Karpas-422 (cell line): ENCODE results near the gene TMEM179B. TPM values are rescaled to one million over a fixed set of nuclear protein-coding genes. Genes with fewer than 3 reads are reported as not detected.
"Not testable (repeated sequence)": the region's sequence is repeated elsewhere in the genome, so short reads cannot be mapped to it uniquely, and the experiment has no call there.

Experiments used
- DNase-seq: peaks from one replicate; pipeline ENCODE4 v3.0.0-alpha.2; 2015
- H2AFZ ChIP-seq: fragments of 200-600 bp; sonication (generic); 2 replicates; pipeline ENCODE4 v1.6.1; 2014; ENCODE audit warnings: antibody characterized with exemption, low read length, mixed read lengths
- H3K27ac ChIP-seq: fragments of 200-600 bp; sonication (generic); 2 replicates; pipeline ENCODE4 v1.5.1; 2014; ENCODE audit warnings: mild to moderate bottlenecking, low read length, moderate library complexity
- H3K27me3 ChIP-seq: fragments of 200-600 bp; sonication (generic); 2 replicates; pipeline ENCODE4 v1.6.1; 2014; ENCODE audit warnings: low read length, mixed read lengths
- H3K36me3 ChIP-seq: fragments of 200-600 bp; sonication (generic); 2 replicates; pipeline ENCODE4 v1.6.1; 2014; ENCODE audit warnings: low read length, mixed read lengths; ENCODE audit not compliant: insufficient read depth
- H3K4me1 ChIP-seq: fragments of 200-600 bp; sonication (generic); 2 replicates; pipeline ENCODE4 v1.6.1; 2014; ENCODE audit warnings: mild to moderate bottlenecking, low read length, mixed read lengths
- H3K4me2 ChIP-seq: fragments of 200-600 bp; sonication (generic); 2 replicates; pipeline ENCODE4 v1.6.1; 2014; ENCODE audit warnings: low read length, low read depth, mild to moderate bottlenecking; ENCODE audit not compliant: poor library complexity, severe bottlenecking
- H3K4me3 ChIP-seq: fragments of 200-600 bp; sonication (generic); 2 replicates; pipeline ENCODE4 v1.5.1; 2014; ENCODE audit warnings: mild to moderate bottlenecking, antibody characterized with exemption, low read length, mixed read lengths
- H3K79me2 ChIP-seq: fragments of 200-600 bp; sonication (generic); 2 replicates; pipeline ENCODE4 v1.6.1; 2014; ENCODE audit warnings: mild to moderate bottlenecking, low read length, mixed read lengths
- H3K9ac ChIP-seq: fragments of 200-600 bp; sonication (generic); 2 replicates; pipeline ENCODE4 v1.6.0; 2014; ENCODE audit warnings: low read length
- H3K9me2 ChIP-seq: fragments of 200-600 bp; sonication (generic), shearing (Covaris generic); replicated peaks from 2 replicates; pipeline ENCODE4 v1.6.0; 2014; ENCODE audit warnings: mild to moderate bottlenecking, low read length, moderate library complexity; ENCODE audit not compliant: insufficient read depth
- H3K9me3 ChIP-seq: fragments of 300-700, 200-600 bp; sonication (generic); 2 replicates; pipeline ENCODE4 v1.6.1; 2014; ENCODE audit warnings: low read length, mixed read lengths
- H4K20me1 ChIP-seq: fragments of 200-600 bp; sonication (generic); 2 replicates; pipeline ENCODE4 v1.6.1; 2014; ENCODE audit warnings: mild to moderate bottlenecking, antibody characterized with exemption, low read length, low read depth; ENCODE audit not compliant: insufficient read depth
- total RNA-seq: library from RNA; depleted of rRNA; stranded (reverse); fragments of >200 nt; shearing (Covaris generic); gene quantifications from 2 replicates; pipeline ENCODE4 v1.2.3, GENCODE V29; 2014; ENCODE audit warnings: low replicate concordance

TMEM179B gene
- total RNA-seq, 1 experiment from 2014 or later: 80.4 TPM

DNA sequence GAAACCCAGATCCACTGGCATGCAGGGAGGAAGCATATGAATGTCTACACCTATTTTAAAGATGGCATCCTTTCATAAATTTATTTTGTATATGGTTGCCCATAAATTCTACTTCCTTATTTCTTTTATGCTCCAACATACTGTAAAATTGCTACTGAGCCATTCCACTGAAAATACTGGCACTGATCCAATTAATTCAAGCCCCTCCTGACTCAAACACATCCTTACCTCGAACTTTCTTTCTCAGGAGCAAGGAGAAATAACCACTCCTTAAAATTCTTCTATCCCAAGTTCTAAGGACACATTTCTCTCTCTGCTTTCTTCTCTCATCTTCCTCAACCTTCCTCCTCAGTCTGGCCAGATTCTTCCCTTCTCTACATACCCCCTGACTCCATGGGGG, 23.5 kb downstream of the TMEM179B start:
- no peaks in the 10 kb centered on the region for H3K9me2 ChIP-seq
- no peaks in the 10 kb centered on the region for H3K9me3 ChIP-seq
- no peaks in the 10 kb centered on the region for H3K79me2 ChIP-seq
- no peaks in the 10 kb centered on the region for H4K20me1 ChIP-seq
- no peak overlapping the region for H3K9ac ChIP-seq
- H3K4me1 ChIP-seq: peaks cover 21% of the 10 kb centered on the region
- H2AFZ ChIP-seq: no peak overlapping the region
- no peak overlapping the region for H3K4me2 ChIP-seq
- H3K27me3 ChIP-seq: no peaks in the 10 kb centered on the region
- H3K36me3 ChIP-seq: no peaks in the 10 kb centered on the region
- no peak overlapping the region for H3K4me3 ChIP-seq
- 0 out of 2 replicates have a peak overlapping the region, but pooled peaks have one; percentile 17 for H3K27ac ChIP-seq
- DNase-seq: no peak

DNA sequence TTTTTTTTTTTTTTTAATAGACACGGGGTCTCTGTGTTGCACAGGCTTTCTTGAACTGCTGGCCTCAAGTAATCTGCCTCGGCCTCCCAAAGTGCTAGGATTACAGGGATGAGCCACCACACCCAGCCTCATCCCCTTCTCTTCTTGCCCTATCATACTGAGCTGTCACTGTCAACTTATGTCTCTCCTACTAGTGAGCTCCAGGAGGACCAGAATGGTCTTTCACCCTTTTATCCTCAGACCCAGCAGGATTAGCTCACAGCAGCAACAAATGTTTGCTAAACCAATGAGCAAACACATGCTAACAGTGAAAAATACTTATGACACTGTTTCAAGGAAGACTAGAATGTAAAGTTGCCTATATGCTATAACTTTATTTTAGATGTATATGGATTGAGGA, 24.5 kb downstream of the TMEM179B start:
- H3K4me2 ChIP-seq: no peak overlapping the region
- no peaks in the 10 kb centered on the region for H3K9me2 ChIP-seq
- H3K79me2 ChIP-seq: no peaks in the 10 kb centered on the region
- no peaks in the 10 kb centered on the region for H3K36me3 ChIP-seq
- H2AFZ ChIP-seq: no peak overlapping the region
- H4K20me1 ChIP-seq: no peaks in the 10 kb centered on the region
- DNase-seq: no peak
- no peak overlapping the region for H3K9ac ChIP-seq
- H3K9me3 ChIP-seq: no peaks in the 10 kb centered on the region
- peaks cover 13% of the 10 kb centered on the region for H3K4me1 ChIP-seq
- no peak overlapping the region for H3K4me3 ChIP-seq
- no peak overlapping the region for H3K27ac ChIP-seq
- H3K27me3 ChIP-seq: no peaks in the 10 kb centered on the region

DNA sequence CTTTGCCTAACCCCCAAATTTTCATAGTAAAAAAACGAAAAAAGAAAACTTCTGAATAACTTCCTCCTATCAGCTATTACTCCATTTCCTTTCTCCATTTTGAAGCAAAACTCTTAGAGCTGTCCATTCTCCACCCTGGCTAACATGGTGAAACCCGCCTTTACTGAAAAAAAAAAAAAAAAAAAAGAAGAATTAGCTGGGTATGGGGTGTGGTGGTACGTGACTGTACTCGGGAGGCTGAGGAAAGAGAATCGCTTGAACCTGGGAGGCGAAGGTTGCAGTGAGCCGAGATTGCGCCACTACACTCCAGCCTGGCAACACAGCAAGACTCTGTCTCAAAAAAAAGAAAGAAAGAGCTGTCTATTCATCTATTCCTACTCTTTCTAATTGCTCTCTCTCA, 29.4 kb downstream of the TMEM179B start:
- Histone ChIP-seq H3K36me3 (no peaks in the 10 kb centered on the region), H2AFZ (no peak overlapping the region), H3K4me1 (no peaks in the 10 kb centered on the region), H3K27ac (no peak overlapping the region), H3K27me3 (no peaks in the 10 kb centered on the region), H3K4me3 (no peak overlapping the region), H4K20me1 (no peaks in the 10 kb centered on the region), H3K4me2 (no peak overlapping the region), H3K9ac (no peak overlapping the region), H3K79me2 (no peaks in the 10 kb centered on the region), H3K9me2 (no peaks in the 10 kb centered on the region), H3K9me3 (no peaks in the 10 kb centered on the region)
- DNase-seq: no peak

DNA sequence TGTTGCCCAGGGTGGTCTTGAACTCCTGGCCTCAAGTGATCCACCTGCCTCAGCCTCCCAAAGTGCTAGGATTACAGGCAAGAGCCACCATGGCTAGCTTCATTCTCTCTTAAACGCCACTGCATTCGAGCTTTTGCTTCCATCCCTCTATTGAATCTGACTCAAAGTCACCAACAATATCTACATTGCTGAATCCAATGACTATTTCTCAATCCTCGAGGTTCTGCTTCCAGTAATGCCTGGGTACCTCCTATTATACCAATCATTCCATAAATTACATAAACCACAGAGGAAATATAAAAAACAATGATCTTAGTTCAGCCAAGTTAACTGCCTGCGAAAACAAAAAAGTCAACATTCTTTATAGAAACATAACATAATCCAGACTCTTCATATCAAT, 29.9 kb downstream of the TMEM179B start:
- H2AFZ ChIP-seq: no peak overlapping the region
- H3K9me2 ChIP-seq: no peaks in the 10 kb centered on the region
- no peak overlapping the region for H3K27ac ChIP-seq
- H3K9ac ChIP-seq: no peak overlapping the region
- H3K4me2 ChIP-seq: no peak overlapping the region
- no peak for DNase-seq
- H4K20me1 ChIP-seq: no peaks in the 10 kb centered on the region
- no peaks in the 10 kb centered on the region for H3K27me3 ChIP-seq
- no peaks in the 10 kb centered on the region for H3K79me2 ChIP-seq
- no peaks in the 10 kb centered on the region for H3K9me3 ChIP-seq
- H3K36me3 ChIP-seq: no peaks in the 10 kb centered on the region
- H3K4me1 ChIP-seq: no peaks in the 10 kb centered on the region
- no peak overlapping the region for H3K4me3 ChIP-seq

DNA sequence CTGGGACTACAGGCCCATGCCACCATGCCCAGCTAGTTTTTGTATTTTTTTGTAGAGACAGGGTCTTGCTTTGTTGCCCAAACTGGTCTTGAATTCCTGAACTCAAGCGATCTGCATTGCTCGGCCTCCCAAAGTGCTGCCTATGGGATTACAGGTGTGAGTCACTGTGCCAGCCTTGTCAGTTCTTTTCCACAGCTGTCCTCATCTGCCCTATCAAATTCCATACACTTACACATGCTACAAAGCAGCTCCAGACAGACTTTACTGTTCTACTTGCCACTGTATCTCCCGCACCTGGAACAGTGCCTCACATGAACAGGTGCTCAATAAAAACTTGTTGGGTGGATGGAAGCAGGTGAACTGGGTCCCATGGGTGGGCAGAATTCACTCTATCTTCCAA, 36.5 kb downstream of the TMEM179B start:
- Histone ChIP-seq H3K27me3 (no peaks in the 10 kb centered on the region), H3K4me2 (no peak overlapping the region), H3K4me1 (no peaks in the 10 kb centered on the region), H4K20me1 (no peaks in the 10 kb centered on the region), H3K36me3 (peaks cover 10% of the 10 kb centered on the region; the same call in 1 of the 2 replicates), H3K9ac (no peak overlapping the region), H3K9me3 (no peaks in the 10 kb centered on the region), H3K9me2 (no peaks in the 10 kb centered on the region), H3K79me2 (peaks cover 7% of the 10 kb centered on the region), H3K27ac (no peak overlapping the region), H2AFZ (no peak overlapping the region), H3K4me3 (no peak overlapping the region)
- DNase-seq: no peak

DNA sequence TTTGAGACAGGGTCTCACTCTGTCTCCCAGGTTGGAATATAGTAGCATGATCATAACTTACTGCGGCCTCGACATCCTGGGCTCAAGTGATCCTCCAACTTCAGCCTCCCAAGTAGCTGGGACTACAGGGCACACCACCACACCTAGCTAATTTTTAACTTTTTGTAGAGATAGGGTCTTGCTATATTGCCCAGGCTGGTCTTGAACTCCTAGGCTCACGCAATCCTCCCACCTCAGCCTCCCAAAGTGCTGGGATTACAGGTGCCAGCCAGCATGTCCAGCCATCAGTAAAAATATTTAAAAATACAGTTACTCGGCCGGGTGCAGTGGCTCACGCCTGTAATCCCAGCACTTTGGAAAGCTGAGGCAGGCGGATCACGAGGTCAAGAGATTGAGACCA, 40.9 kb downstream of the TMEM179B start:
- not testable (repeated sequence) for H3K9me2 ChIP-seq, H3K9ac ChIP-seq, H3K36me3 ChIP-seq, H3K4me3 ChIP-seq, H3K27ac ChIP-seq, H3K27me3 ChIP-seq, H2AFZ ChIP-seq, H3K4me2 ChIP-seq, H4K20me1 ChIP-seq, H3K9me3 ChIP-seq, DNase-seq
- Histone ChIP-seq H3K4me1 (peaks cover 18% of the 10 kb centered on the region), H3K79me2 (peaks cover 28% of the 10 kb centered on the region)

DNA sequence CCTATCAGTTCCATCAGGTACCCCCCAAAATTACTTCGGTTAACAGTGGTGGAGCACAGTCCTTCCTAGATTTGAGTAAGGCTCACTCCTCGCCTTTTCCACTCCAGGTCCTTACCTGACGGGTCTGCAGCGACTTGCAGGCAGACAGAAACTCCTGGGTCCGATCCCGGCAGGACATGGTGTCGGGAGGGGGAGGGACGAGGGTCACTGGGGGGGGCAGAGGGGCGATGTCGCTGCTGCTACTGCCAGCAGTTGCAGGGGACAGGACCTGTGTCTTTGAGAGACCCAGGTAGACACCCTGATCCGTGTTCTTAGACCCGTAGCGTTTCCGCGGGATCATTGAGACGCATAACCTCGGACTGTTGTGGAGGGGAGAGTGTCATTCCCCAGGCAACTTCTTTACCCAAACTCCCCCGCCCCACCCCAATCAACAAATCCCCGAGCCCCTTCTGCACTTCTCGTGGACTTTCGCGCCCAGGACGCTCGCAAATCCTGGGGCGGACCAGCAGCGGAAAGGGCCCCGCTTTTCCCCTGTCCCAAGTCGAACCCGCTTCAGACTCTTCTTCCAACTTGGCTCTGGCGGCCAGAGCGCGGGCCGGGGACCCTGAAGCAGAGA, 43.8 kb downstream of the TMEM179B start:
- Histone ChIP-seq H3K79me2 (peaks cover 31% of the 10 kb centered on the region), H3K4me3 (peak overlapping the region; percentile 95), H3K4me1 (peaks cover 25% of the 10 kb centered on the region), H2AFZ (peak overlapping the region; percentile 70; the same call in 1 of the 2 replicates), H4K20me1 (peaks cover 4% of the 10 kb centered on the region; the same call in 1 of the 2 replicates), H3K9me3 (no peaks in the 10 kb centered on the region), H3K36me3 (peaks cover 17% of the 10 kb centered on the region), H3K4me2 (peak overlapping the region; percentile 91), H3K9ac (peak overlapping the region; percentile 92), H3K27me3 (no peaks in the 10 kb centered on the region), H3K27ac (0 out of 2 replicates have a peak overlapping the region, but pooled peaks have one; percentile 44), H3K9me2 (no peaks in the 10 kb centered on the region)
- no peak for DNase-seq

GRCh38 chr11:62831520-62832335, 44.5 kb downstream of the TMEM179B start, which contains the start of gene STX5:
STX5 (minus strand) TSS chr11:62832051; CDS start chr11:62831243, 808 bp downstream.
- Histone ChIP-seq H3K36me3 (peaks cover 24% of the 10 kb centered on the region), H3K27ac (0 out of 2 replicates have a peak within 1 kb of the TSS, but pooled peaks have one; percentile 44), H3K9me3 (no peaks in the 10 kb centered on the region), H3K4me3 (peak within 1 kb of the TSS; percentile 95), H3K27me3 (no peaks in the 10 kb centered on the region), H3K9me2 (no peaks in the 10 kb centered on the region), H3K79me2 (peaks cover 31% of the 10 kb centered on the region), H2AFZ (peak within 1 kb of the TSS; percentile 70; the same call in 1 of the 2 replicates), H3K4me2 (peak within 1 kb of the TSS; percentile 91), H3K9ac (peak within 1 kb of the TSS; percentile 92), H4K20me1 (peaks cover 4% of the 10 kb centered on the region; the same call in 1 of the 2 replicates), H3K4me1 (peaks cover 25% of the 10 kb centered on the region)
- peak; percentile 99 for DNase-seq
